ENCODE results near the gene RAD54L. TPM values are rescaled to one million over a fixed set of nuclear protein-coding genes. Genes with fewer than 3 reads are reported as not detected.
"Not testable (repeated sequence)": the region's sequence is repeated elsewhere in the genome, so short reads cannot be mapped to it uniquely, and the experiment has no call there.

Gene RAD54L
- total RNA-seq, 1 donor from 2014 or later = 8.1 TPM

- Histone ChIP-seq H3K9me3 (no peaks in the 10 kb centered on the region), H3K4me1 (peaks cover 17% of the 10 kb centered on the region), H3K27ac (no peak overlapping the region), H3K4me3 (no peak overlapping the region), H3K36me3 (no peaks in the 10 kb centered on the region), H3K27me3 (no peaks in the 10 kb centered on the region)
- DNase-seq (ENCODE audit: extremely low spot score in 2 of 2) = no peak
- intact Hi-C loops (cut with DNase I) = no loop called here
- no peak for TF ChIP-seq POLR2A (IDR thresholded peaks at IDR 0.05)
- TF ChIP-seq CTCF (IDR thresholded peaks at IDR 0.05) = no peak
- TF ChIP-seq POLR2AphosphoS5 (IDR thresholded peaks at IDR 0.05; ENCODE audit: insufficient read depth in 1 of 2, low read depth in 1 of 2) = no peak
These were observed 2.7 kb upstream of the RAD54L start for GRCh38 chr1:46244656-46245371.

DNA sequence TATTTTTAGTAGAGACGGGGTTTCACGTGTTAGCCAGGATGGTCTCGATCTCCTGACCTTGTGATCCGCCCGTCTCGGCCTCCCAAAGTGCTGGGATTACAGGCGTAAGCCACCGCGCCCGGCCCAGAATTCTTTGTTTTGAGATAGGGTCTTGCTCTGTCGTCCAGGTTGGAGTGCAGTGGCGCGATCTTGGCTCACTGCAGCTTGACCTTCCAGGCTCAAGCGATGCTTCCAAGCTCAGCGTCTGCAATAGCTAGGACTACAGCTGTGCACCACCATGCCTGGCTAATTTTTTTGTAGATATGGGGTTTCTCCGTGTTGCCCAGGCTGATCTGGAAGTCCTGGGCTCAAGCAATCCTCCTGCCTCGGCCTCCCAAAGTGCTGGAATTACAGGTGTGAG, 1.4 kb upstream of the RAD54L start:
- H3K27ac ChIP-seq; H3K27me3 ChIP-seq; intact Hi-C loops (cut with DNase I); H3K36me3 ChIP-seq; H3K4me3 ChIP-seq; DNase-seq (ENCODE audit: extremely low spot score in 2 of 2); H3K9me3 ChIP-seq: not testable (repeated sequence)
- peaks cover 17% of the 10 kb centered on the region for H3K4me1 ChIP-seq

DNA sequence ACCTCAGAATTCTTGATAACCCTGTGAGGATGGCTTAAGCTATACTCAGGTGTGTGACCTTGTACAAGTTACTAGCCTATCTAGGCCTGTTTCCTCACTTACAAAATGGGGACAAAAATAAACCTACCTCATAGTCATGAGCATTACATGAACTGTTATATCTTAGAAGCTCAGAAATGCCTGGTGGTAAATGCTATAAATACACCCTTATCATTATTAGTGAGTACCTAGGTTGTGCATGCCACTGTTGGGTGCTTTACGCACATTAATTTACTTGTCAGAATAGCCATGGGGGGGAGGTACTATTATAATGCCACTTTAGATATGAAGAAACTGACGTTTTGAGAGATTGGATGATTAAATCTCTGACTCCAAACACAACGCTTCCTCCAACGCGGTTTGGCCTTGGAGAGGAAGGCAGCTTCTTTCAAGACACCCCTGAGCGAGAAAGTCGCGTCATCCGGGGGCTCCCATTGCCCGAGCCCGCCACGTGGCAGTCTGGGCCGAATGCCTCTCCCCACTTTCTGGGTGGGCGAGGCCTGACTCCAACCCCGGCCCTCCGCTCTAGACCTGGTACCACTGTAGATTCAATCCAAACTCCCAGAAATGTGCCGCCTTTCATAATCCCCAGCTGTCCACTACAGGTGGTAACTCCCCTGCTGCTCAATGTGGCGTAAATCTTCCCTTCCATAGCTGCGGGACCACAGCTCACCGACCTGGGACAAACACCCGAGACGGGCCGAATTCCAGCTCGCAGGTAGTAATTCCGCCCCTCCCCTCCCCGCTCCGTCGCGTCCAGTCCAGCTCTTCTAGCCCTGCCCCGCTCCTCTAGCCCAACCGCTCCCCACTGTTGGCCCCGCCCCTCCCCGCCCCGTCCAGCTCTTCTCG, 771 bp upstream of the RAD54L start:
- Histone ChIP-seq H3K4me1 (peaks cover 17% of the 10 kb centered on the region), H3K27me3 (no peaks in the 10 kb centered on the region), H3K9me3 (no peaks in the 10 kb centered on the region), H3K36me3 (no peaks in the 10 kb centered on the region), H3K4me3 (peak overlapping the region; percentile 68 to 90), H3K27ac (peak overlapping the region; percentile 66)
- DNase-seq (ENCODE audit: extremely low spot score in 2 of 2) = no peak
- intact Hi-C loops (cut with DNase I) = no loop called here
- TF ChIP-seq POLR2A (IDR thresholded peaks at IDR 0.05) = no peak
- no peak for TF ChIP-seq CTCF (IDR thresholded peaks at IDR 0.05)
- peak in 1 of 2 donors; percentile 44 for TF ChIP-seq POLR2AphosphoS5 (IDR thresholded peaks at IDR 0.05; ENCODE audit: insufficient read depth in 1 of 2, low read depth in 1 of 2)

DNA sequence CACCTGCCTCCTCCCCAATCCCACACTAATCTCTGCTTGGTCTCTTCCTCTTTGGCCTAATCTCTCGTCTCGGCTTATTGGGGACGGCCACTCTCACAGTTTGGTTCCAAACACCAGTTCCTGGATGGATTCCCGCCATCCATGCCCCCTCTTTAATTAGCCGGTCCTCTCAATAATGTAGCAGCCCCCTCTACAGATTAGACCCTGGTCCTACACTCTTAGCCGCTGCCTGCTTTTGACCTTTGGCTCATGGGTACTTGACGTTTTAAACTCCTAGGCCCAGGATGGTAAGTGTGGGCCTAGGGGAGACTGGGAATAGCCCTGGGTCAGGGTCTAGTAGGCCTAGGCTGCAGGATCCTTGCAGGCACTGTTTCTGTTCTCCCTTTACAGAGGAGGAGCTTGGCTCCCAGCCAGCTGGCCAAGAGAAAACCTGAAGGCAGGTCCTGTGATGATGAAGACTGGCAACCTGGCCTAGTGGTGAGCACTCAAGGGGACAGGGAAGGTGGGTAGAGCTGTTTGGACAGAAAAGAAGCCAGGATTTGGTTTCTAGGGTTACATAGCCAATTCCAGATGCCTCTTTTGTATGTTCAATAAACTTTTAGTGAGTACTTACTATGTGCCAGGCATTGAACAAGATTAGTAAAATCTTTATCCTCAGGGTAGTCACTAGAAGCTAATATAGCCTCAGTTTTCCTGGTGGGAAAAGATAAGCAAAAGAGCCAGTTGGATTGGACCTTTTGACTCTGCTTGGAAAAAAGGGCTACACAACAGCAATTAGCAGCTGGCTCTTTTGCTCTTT, 758 bp downstream of the RAD54L start:
- TF ChIP-seq CTCF (IDR thresholded peaks at IDR 0.05) (no peak), POLR2AphosphoS5 (IDR thresholded peaks at IDR 0.05; ENCODE audit: insufficient read depth in 1 of 2, low read depth in 1 of 2) (no peak), POLR2A (IDR thresholded peaks at IDR 0.05) (no peak)
- intact Hi-C loops (cut with DNase I) = no loop called here
- H3K9me3 ChIP-seq = no peaks in the 10 kb centered on the region
- peaks cover 17% of the 10 kb centered on the region for H3K4me1 ChIP-seq
- no peaks in the 10 kb centered on the region for H3K27me3 ChIP-seq
- no peaks in the 10 kb centered on the region for H3K36me3 ChIP-seq
- H3K27ac ChIP-seq = no peak overlapping the region
- no peak for DNase-seq (ENCODE audit: extremely low spot score in 2 of 2)
- H3K4me3 ChIP-seq = peak overlapping the region; percentile 53 to 68

- Histone ChIP-seq H3K9me3 (no peaks in the 10 kb centered on the region), H3K4me3 (no peak overlapping the region), H3K27me3 (no peaks in the 10 kb centered on the region), H3K27ac (no peak overlapping the region), H3K36me3 (no peaks in the 10 kb centered on the region), H3K4me1 (no peaks in the 10 kb centered on the region)
- no peak for TF ChIP-seq POLR2AphosphoS5 (IDR thresholded peaks at IDR 0.05; ENCODE audit: insufficient read depth in 1 of 2, low read depth in 1 of 2)
- no peak for TF ChIP-seq CTCF (IDR thresholded peaks at IDR 0.05)
- TF ChIP-seq POLR2A (IDR thresholded peaks at IDR 0.05) = no peak
- DNase-seq (ENCODE audit: extremely low spot score in 2 of 2) = no peak
- intact Hi-C loops (cut with DNase I) = no loop called here
These were observed 7.1 kb downstream of the RAD54L start for GRCh38 chr1:46254668-46255067.

Measured in vagina (tissue), 2 donors.